ENCODE data around the gene CREB3. TPM values are rescaled to one million over a fixed set of nuclear protein-coding genes. Genes with fewer than 3 reads are reported as not detected.

The CREB3 gene
- total and polyA plus RNA-seq, 4 donors: 9.2 to 21.4 (median 18.1) TPM

DNA sequence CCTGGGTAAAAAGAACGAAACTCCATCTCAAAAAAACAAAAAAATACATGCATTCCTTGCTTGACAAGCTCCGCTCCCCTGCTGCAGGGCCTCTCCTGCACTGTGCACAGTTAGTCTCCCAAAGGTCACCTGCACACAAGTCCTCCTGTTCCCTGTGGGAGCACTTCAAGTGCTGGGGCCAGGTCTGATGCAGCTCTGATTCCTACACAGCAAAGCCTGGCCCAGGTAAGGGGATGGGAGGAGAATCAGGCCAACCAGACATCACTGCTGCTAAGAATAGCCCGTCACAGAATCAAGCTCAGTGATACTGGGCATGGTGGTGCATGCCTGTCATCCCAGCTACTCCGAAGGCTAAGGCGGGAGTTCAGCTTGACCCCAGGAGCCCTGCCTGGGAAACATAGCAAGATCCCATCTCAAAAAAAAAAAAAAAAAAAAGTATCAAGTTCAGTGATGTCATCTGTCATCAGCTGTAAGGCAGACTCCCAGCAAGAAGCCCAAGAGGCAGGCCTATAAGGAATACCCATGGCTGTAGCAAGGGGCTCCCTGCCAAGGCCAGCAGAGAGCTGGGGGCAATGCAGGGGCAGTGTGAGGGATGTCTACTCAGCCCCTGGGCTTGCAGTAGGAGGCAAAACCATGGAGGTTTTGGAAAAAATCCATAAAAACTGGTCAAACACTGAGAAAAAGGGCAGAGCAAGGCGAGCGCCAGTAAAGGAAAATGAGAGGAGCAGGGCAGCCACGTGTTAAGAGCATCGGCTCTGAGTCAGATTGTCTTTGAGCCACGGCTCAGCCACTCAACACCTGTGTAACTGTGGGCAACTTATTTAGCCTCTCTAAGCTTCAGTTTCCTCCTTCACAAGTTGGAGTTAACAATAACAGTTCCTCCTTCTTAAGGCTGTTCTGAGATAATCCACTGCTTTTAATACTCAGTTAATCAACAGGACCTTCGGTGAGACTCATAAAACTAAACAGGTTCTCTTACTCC lies 46.0 kb upstream of the CREB3 start:
- H3K4me1 ChIP-seq (ENCODE audit: control insufficient read depth in 4 of 4, insufficient read depth in 4 of 4, low read length in 3 of 4): peaks cover 0 to 10% (median 5%) of the 10 kb centered on the region in 4 donors
- TF ChIP-seq RAD21 (IDR thresholded peaks at IDR 0.05) (no peak), NR2F2 (IDR thresholded peaks at IDR 0.05) (no peak), FOXA2 (IDR thresholded peaks at IDR 0.05) (no peak), EGR1 (IDR thresholded peaks at IDR 0.05; ENCODE audit: low read depth in 2 of 2) (no peak), GABPA (IDR thresholded peaks at IDR 0.05 in 1 of 2, conservative IDR thresholded peaks at IDR 0.05 in 1 of 2) (no peak), FOXA1 (IDR thresholded peaks at IDR 0.05) (no peak), TAF1 (conservative IDR thresholded peaks at IDR 0.05) (no peak), SP1 (IDR thresholded peaks at IDR 0.05) (no peak), YY1 (IDR thresholded peaks at IDR 0.05) (no peak), RXRA (IDR thresholded peaks at IDR 0.05) (no peak), HNF4G (IDR thresholded peaks at IDR 0.05) (no peak), JUND (IDR thresholded peaks at IDR 0.05) (no peak), HNF4A (conservative IDR thresholded peaks at IDR 0.05) (no peak)
- TF ChIP-seq, protein P1, sequence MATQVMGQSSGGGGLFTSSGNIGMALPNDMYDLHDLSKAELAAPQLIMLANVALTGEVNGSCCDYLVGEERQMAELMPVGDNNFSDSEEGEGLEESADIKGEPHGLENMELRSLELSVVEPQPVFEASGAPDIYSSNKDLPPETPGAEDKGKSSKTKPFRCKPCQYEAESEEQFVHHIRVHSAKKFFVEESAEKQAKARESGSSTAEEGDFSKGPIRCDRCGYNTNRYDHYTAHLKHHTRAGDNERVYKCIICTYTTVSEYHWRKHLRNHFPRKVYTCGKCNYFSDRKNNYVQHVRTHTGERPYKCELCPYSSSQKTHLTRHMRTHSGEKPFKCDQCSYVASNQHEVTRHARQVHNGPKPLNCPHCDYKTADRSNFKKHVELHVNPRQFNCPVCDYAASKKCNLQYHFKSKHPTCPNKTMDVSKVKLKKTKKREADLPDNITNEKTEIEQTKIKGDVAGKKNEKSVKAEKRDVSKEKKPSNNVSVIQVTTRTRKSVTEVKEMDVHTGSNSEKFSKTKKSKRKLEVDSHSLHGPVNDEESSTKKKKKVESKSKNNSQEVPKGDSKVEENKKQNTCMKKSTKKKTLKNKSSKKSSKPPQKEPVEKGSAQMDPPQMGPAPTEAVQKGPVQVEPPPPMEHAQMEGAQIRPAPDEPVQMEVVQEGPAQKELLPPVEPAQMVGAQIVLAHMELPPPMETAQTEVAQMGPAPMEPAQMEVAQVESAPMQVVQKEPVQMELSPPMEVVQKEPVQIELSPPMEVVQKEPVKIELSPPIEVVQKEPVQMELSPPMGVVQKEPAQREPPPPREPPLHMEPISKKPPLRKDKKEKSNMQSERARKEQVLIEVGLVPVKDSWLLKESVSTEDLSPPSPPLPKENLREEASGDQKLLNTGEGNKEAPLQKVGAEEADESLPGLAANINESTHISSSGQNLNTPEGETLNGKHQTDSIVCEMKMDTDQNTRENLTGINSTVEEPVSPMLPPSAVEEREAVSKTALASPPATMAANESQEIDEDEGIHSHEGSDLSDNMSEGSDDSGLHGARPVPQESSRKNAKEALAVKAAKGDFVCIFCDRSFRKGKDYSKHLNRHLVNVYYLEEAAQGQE (IDR thresholded peaks at IDR 0.05): no peak
- TF ChIP-seq, protein P2, sequence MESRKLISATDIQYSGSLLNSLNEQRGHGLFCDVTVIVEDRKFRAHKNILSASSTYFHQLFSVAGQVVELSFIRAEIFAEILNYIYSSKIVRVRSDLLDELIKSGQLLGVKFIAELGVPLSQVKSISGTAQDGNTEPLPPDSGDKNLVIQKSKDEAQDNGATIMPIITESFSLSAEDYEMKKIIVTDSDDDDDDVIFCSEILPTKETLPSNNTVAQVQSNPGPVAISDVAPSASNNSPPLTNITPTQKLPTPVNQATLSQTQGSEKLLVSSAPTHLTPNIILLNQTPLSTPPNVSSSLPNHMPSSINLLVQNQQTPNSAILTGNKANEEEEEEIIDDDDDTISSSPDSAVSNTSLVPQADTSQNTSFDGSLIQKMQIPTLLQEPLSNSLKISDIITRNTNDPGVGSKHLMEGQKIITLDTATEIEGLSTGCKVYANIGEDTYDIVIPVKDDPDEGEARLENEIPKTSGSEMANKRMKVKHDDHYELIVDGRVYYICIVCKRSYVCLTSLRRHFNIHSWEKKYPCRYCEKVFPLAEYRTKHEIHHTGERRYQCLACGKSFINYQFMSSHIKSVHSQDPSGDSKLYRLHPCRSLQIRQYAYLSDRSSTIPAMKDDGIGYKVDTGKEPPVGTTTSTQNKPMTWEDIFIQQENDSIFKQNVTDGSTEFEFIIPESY (IDR thresholded peaks at IDR 0.05): no peak
- TF ChIP-seq, protein P3, sequence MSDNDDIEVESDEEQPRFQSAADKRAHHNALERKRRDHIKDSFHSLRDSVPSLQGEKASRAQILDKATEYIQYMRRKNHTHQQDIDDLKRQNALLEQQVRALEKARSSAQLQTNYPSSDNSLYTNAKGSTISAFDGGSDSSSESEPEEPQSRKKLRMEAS (IDR thresholded peaks at IDR 0.05): no peak
- TF ChIP-seq, protein P4, sequence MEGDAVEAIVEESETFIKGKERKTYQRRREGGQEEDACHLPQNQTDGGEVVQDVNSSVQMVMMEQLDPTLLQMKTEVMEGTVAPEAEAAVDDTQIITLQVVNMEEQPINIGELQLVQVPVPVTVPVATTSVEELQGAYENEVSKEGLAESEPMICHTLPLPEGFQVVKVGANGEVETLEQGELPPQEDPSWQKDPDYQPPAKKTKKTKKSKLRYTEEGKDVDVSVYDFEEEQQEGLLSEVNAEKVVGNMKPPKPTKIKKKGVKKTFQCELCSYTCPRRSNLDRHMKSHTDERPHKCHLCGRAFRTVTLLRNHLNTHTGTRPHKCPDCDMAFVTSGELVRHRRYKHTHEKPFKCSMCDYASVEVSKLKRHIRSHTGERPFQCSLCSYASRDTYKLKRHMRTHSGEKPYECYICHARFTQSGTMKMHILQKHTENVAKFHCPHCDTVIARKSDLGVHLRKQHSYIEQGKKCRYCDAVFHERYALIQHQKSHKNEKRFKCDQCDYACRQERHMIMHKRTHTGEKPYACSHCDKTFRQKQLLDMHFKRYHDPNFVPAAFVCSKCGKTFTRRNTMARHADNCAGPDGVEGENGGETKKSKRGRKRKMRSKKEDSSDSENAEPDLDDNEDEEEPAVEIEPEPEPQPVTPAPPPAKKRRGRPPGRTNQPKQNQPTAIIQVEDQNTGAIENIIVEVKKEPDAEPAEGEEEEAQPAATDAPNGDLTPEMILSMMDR (IDR thresholded peaks at IDR 0.05; ENCODE audit: low read depth, low read length, missing input control): no peak
- TF ChIP-seq, protein P5, sequence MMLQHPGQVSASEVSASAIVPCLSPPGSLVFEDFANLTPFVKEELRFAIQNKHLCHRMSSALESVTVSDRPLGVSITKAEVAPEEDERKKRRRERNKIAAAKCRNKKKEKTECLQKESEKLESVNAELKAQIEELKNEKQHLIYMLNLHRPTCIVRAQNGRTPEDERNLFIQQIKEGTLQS (IDR thresholded peaks at IDR 0.05): no peak
- no peak for DNase-seq (ENCODE audit: low spot score)

More for the DNA sequence above, 46.0 kb upstream of the CREB3 start:
- Histone ChIP-seq H3K36me3 (ENCODE audit: control insufficient read depth in 4 of 4, insufficient read depth in 3 of 4, low read depth in 1 of 4, low read length in 3 of 4) (peaks cover 0 to 2% (median 0%) of the 10 kb centered on the region in 4 donors), H3K9ac (ENCODE audit: low read depth in 1 of 2, low read length in 2 of 2) (no peak overlapping the region), H3K27me3 (ENCODE audit: control insufficient read depth in 4 of 4, insufficient read depth in 4 of 4, low read length in 3 of 4) (no peaks in the 10 kb centered on the region), H3K9me3 (ENCODE audit: control insufficient read depth in 4 of 4, low read length in 3 of 4) (no peaks in the 10 kb centered on the region), H3K27ac (ENCODE audit: low read depth in 1 of 2, low read length in 2 of 2) (no peak overlapping the region), H3K4me3 (ENCODE audit: low read depth in 1 of 3, low read length in 3 of 3) (no peak overlapping the region)
- 88% methylated on average over 11 of the region's 11 CpGs for WGBS

All from liver (tissue), 9 donors.